Endothelial cell of umbilical vein (primary cell): Measurements from ENCODE around the gene MYO1E. TPM values are rescaled to one million over a fixed set of nuclear protein-coding genes. Genes with fewer than 3 reads are reported as not detected.

Source experiments
- BruUV-seq: library from RNA; stranded (reverse); fragments of 400-500 nt; replicated peaks from 2 replicates; lab custom pipeline; 2021; lab: Mats Ljungman, UMichigan
- CTCF ChIA-PET: fragments of 300-600, 350-600 bp; sonication (Branson Sonifier 250); formaldehyde crosslinking; loops from one replicate; lab custom pipeline; 2021; ENCODE audit warnings: antibody characterized with exemption, inconsistent platforms; lab: Charles Lee
- POLR2A ChIA-PET: fragments of 300-600, 350-600 bp; sonication (Branson Sonifier 250); formaldehyde crosslinking; loops from one replicate; lab custom pipeline; 2021; ENCODE audit warnings: antibody characterized with exemption, inconsistent platforms; lab: Charles Lee
- DNase-seq: peaks from one replicate; pipeline ENCODE4 v3.0.0-alpha.2; 2011; ENCODE audit warnings: low read depth, low spot score
- FAIRE-seq: peaks from 2 replicates; lab custom pipeline; 2011; peaks lifted over from hg19 to GRCh38; lab: Jason Lieb, UNC
- H2AFZ ChIP-seq: 2 replicates; pipeline ENCODE4 v1.6.0; 2012; ENCODE audit warnings: low read depth, low read length, control low read depth, inconsistent platforms
- H3K27ac ChIP-seq: 2 replicates; pipeline ENCODE4 v1.5.1; 2011; ENCODE audit warnings: low read depth, mild to moderate bottlenecking, control low read depth, low read length, moderate library complexity; ENCODE audit not compliant: insufficient read depth
- H3K27me3 ChIP-seq, 2 experiments: 2 replicates each; pipeline versions ENCODE4 v1.6.0 to v1.6.1; 2011; ENCODE audit warnings: low read length in 2 of 2, mixed read lengths in 1 of 2; ENCODE audit not compliant: control insufficient read depth in 2 of 2, insufficient read depth in 2 of 2
- H3K36me3 ChIP-seq, 2 experiments: 2 replicates in 1 of 2; 3 replicates in 1 of 2; pipeline ENCODE4 v1.5.1; 2011; ENCODE audit warnings: low read length in 2 of 2, mild to moderate bottlenecking in 1 of 2, moderate library complexity in 1 of 2; ENCODE audit not compliant: control insufficient read depth in 2 of 2, insufficient read depth in 2 of 2; ENCODE audit errors: extremely low read depth in 1 of 2
- H3K4me1 ChIP-seq: 3 replicates; pipeline ENCODE4 v1.5.1; 2011; ENCODE audit warnings: mild to moderate bottlenecking, low read length; ENCODE audit not compliant: control insufficient read depth, insufficient read depth; ENCODE audit errors: extremely low read depth
- H3K4me2 ChIP-seq: 2 replicates; pipeline ENCODE4 v1.6.1; 2011; ENCODE audit warnings: low read length, control low read depth, mixed read lengths; ENCODE audit not compliant: insufficient read depth
- H3K4me3 ChIP-seq, 3 experiments: fragments of 200-600 bp in 1 of 3; sonication (generic), shearing (Covaris generic) in 1 of 3; replicated peaks in 1 of 3; 2 replicates each; pipeline ENCODE4 v1.5.1; 2011 to 2016; ENCODE audit warnings: control low read depth in 3 of 3, low read length in 3 of 3, mild to moderate bottlenecking in 2 of 3, inconsistent platforms in 1 of 3, low read depth in 1 of 3, moderate library complexity in 1 of 3; ENCODE audit not compliant: insufficient read depth in 1 of 3
- H3K79me2 ChIP-seq: 2 replicates; pipeline ENCODE4 v1.6.0; 2012; ENCODE audit warnings: low read length, inconsistent platforms; ENCODE audit not compliant: control insufficient read depth, insufficient read depth
- H3K9ac ChIP-seq: replicated peaks from 2 replicates; pipeline ENCODE3; 2011; ENCODE audit warnings: low read length, control low read depth; ENCODE audit not compliant: insufficient read depth; ENCODE audit errors: extremely low read depth
- H3K9me1 ChIP-seq: replicated peaks from 3 replicates; pipeline ENCODE4 v1.6.0; 2011; ENCODE audit warnings: mild to moderate bottlenecking, low read length; ENCODE audit not compliant: control insufficient read depth, insufficient read depth; ENCODE audit errors: extremely low read depth
- H3K9me3 ChIP-seq: replicated peaks from 2 replicates; pipeline ENCODE4 v1.5.1; 2012; ENCODE audit warnings: low read length, inconsistent platforms; ENCODE audit not compliant: control insufficient read depth, insufficient read depth
- H4K20me1 ChIP-seq: replicated peaks from 2 replicates; pipeline ENCODE3; 2011; ENCODE audit warnings: mild to moderate bottlenecking, low read length; ENCODE audit not compliant: control insufficient read depth, insufficient read depth; ENCODE audit errors: extremely low read depth
- CTCF ChIP-seq, 2 donors: IDR thresholded peaks; 1 replicate in 1 of 2; 2 replicates in 1 of 2; pipeline ENCODE4 v1.5.1; 2011; ENCODE audit warnings: low read length in 2 of 2, mild to moderate bottlenecking in 2 of 2, moderate library complexity in 2 of 2, control low read depth in 1 of 2, inconsistent platforms in 1 of 2, low read depth in 1 of 2; ENCODE audit not compliant: insufficient read depth in 1 of 2; ENCODE audit errors: extremely low read depth in 1 of 2
- EZH2 ChIP-seq: IDR thresholded peaks from 2 replicates; pipeline ENCODE4 v1.6.1; 2012; ENCODE audit warnings: borderline replicate concordance, low read depth, mild to moderate bottlenecking, moderate library complexity, low read length, inconsistent platforms; ENCODE audit not compliant: severe bottlenecking
- FOS ChIP-seq: IDR thresholded peaks from 2 replicates; pipeline ENCODE4 v1.6.1; 2011; ENCODE audit warnings: mild to moderate bottlenecking, low read length, moderate library complexity, borderline replicate concordance; ENCODE audit not compliant: insufficient read depth
- GATA2 ChIP-seq: IDR thresholded peaks from 2 replicates; pipeline ENCODE4 v1.7.0; 2011; ENCODE audit warnings: low read depth, mild to moderate bottlenecking, moderate library complexity, mixed read lengths, low read length; ENCODE audit not compliant: insufficient read length, insufficient read depth
- JUN ChIP-seq: IDR thresholded peaks from 2 replicates; pipeline ENCODE4 v1.6.1; 2011; ENCODE audit warnings: borderline replicate concordance, low read depth; ENCODE audit not compliant: insufficient read length, insufficient read depth
- MAX ChIP-seq: IDR thresholded peaks from 2 replicates; pipeline ENCODE4 v1.6.1; 2011; ENCODE audit not compliant: insufficient read depth, insufficient read length
- MYC ChIP-seq: IDR thresholded peaks from one replicate; pipeline ENCODE4 v1.6.1; 2011; ENCODE audit warnings: mild to moderate bottlenecking, low read depth, low read length
- POLR2A ChIP-seq: IDR thresholded peaks from 2 replicates; pipeline ENCODE4 v1.6.1; 2012; ENCODE audit warnings: low read depth, mild to moderate bottlenecking, control low read depth, low read length
- POLR2AphosphoS5 ChIP-seq: IDR thresholded peaks from 2 replicates; pipeline ENCODE4 v1.6.1; 2012; ENCODE audit warnings: low read depth, mild to moderate bottlenecking, control low read depth, low read length, moderate library complexity; ENCODE audit not compliant: insufficient read depth
- dilution Hi-C: fragments of 300-500 bp; cut with MboI; formaldehyde crosslinking; loops from one replicate; pipeline ENCODE4 v1.15.0; 2019; ENCODE audit warnings: low sequenced_read_pairs; ENCODE audit not compliant: extremely low pct_ligation_motif_present
- intact Hi-C: fragments of 100-400 bp; cut with micrococcal nuclease; formaldehyde crosslinking; loops from one replicate; pipeline ENCODE4 v1.10.0; 2022
- polyA plus RNA-seq, 4 experiments: library from polyadenylated mRNA; depleted of rRNA in 3 of 4; stranded (reverse) in 3 of 4; unstranded in 1 of 4; fragments of >200 nt; gene quantifications; 2 replicates each; pipeline versions ENCODE4 v1.2.1 to v1.2.3, GENCODE V29; 2011 to 2012; ENCODE audit warnings: missing spikeins in 1 of 4
- total RNA-seq: library from RNA; stranded (reverse); gene quantifications from 2 replicates; pipeline ENCODE4 v1.2.3, GENCODE V29; 2021

The MYO1E gene
- total and polyA plus RNA-seq, 2 donors (not counting 3 experiments of a cell fraction or from before 2014, with no cell fraction given) = 31.6 to 218 TPM

GRCh38 chr15:59394166-59394661, 21.5 kb upstream of the MYO1E start:
- intact Hi-C loops (no loop called here), dilution Hi-C loops (no loop called here)
- H3K27ac ChIP-seq = no peak overlapping the region
- no peak for FAIRE-seq
- CTCF ChIA-PET = interaction anchor here (1.2 to 2.4 kb wide), 2 partner anchors 12 to 94 kb away, joined by 3 to 5 read pairs; no protein-coding TSS in a partner anchor
- no peaks in the 10 kb centered on the region for H3K9me1 ChIP-seq
- H3K36me3 ChIP-seq = no peaks in the 10 kb centered on the region
- no peaks in the 10 kb centered on the region for H3K9me3 ChIP-seq
- POLR2A ChIA-PET = no interaction called here
- H3K4me2 ChIP-seq = no peak overlapping the region
- no peak overlapping the region for H3K9ac ChIP-seq
- H2AFZ ChIP-seq = no peak overlapping the region
- BruUV-seq = no TSS peak
- H3K79me2 ChIP-seq = no peaks in the 10 kb centered on the region
- peaks cover 7 to 9% of the 10 kb centered on the region in 2 experiments for H3K27me3 ChIP-seq
- no peak for DNase-seq
- H3K4me1 ChIP-seq = no peaks in the 10 kb centered on the region
- TF ChIP-seq JUN (no peak), POLR2AphosphoS5 (no peak), POLR2A (no peak)
- H3K4me3 ChIP-seq = no peak overlapping the region
- no peaks in the 10 kb centered on the region for H4K20me1 ChIP-seq

- Histone ChIP-seq H4K20me1 (no peaks in the 10 kb centered on the region), H3K36me3 (no peaks in the 10 kb centered on the region), H3K4me3 (no peak overlapping the region), H3K9me3 (no peaks in the 10 kb centered on the region), H3K4me2 (no peak overlapping the region), H3K9ac (no peak overlapping the region), H3K4me1 (no peaks in the 10 kb centered on the region), H3K9me1 (no peaks in the 10 kb centered on the region), H3K27me3 (peaks cover 0 to 7% of the 10 kb centered on the region in 2 experiments), H3K27ac (no peak overlapping the region), H3K79me2 (no peaks in the 10 kb centered on the region), H2AFZ (no peak overlapping the region)
- ChIA-PET CTCF (no interaction called here), POLR2A (no interaction called here)
- no peak for FAIRE-seq
- no TSS peak for BruUV-seq
- DNase-seq = no peak
- intact Hi-C loops = no loop called here
- TF ChIP-seq MAX (no peak), MYC (no peak), JUN (no peak), POLR2AphosphoS5 (no peak), EZH2 (no peak), FOS (no peak), POLR2A (no peak), GATA2 (no peak), CTCF (IDR thresholded peaks at IDR 0.05; ENCODE audit: extremely low read depth in 1 of 2, insufficient read depth in 1 of 2, low read depth in 1 of 2, low read length in 2 of 2) (no peak)
- dilution Hi-C loops = no loop called here
Measured at GRCh38 chr15:59392299-59392698, 19.6 kb upstream of the MYO1E start.
